Caco-2 (cell line): Measurements from ENCODE around the gene SLF2. TPM values are rescaled to one million over a fixed set of nuclear protein-coding genes. Genes with fewer than 3 reads are reported as not detected.

ENCODE experiments used
- BruUV-seq: library from RNA; stranded (reverse); fragments of 400-500 nt; replicated peaks from 2 replicates; lab custom pipeline; 2021; lab: Mats Ljungman, UMichigan
- CTCF ChIA-PET: fragments of 300-600 bp; sonication (Branson Sonifier 250); formaldehyde crosslinking; loops from one replicate; lab custom pipeline; 2022; ENCODE audit warnings: antibody characterized with exemption; lab: Charles Lee
- POLR2A ChIA-PET: fragments of 300-600 bp; sonication (Branson Sonifier 250); formaldehyde crosslinking; loops from one replicate; lab custom pipeline; 2022; ENCODE audit warnings: antibody characterized with exemption; lab: Charles Lee
- DNase-seq, 2 experiments: peaks; one replicate each; pipeline versions ENCODE4 v3.0.0 to v3.0.0-alpha.2; 2020 to 2022
- H3K27me3 ChIP-seq: replicated peaks from 2 replicates; pipeline ENCODE4 v1.6.0; 2011; ENCODE audit warnings: low read length; ENCODE audit not compliant: control insufficient read depth, insufficient read depth
- H3K36me3 ChIP-seq: 2 replicates; pipeline ENCODE4 v1.5.1; 2011; ENCODE audit warnings: low read length; ENCODE audit not compliant: control insufficient read depth, insufficient read depth
- H3K4me1 ChIP-seq: fragments of 250-450 bp; sonication (Bioruptor Pico); 2 replicates; pipeline ENCODE4 v1.5.1; 2020; ENCODE audit warnings: mild to moderate bottlenecking
- H3K4me3 ChIP-seq: 2 replicates; pipeline ENCODE4 v1.5.1; 2011; ENCODE audit warnings: low read depth, mild to moderate bottlenecking, control low read depth, low read length
- H3K9me3 ChIP-seq: fragments of 250-450 bp; sonication (Bioruptor Pico); 2 replicates; pipeline ENCODE4 v1.5.1; 2020; ENCODE audit warnings: mild to moderate bottlenecking, moderate library complexity
- H3K27ac Mint-ChIP-seq: one replicate; pipeline ENCODE4 v1.8.0; 2022; ENCODE audit warnings: mixed read lengths; ENCODE audit not compliant: unreplicated experiment
- H3K27me3 Mint-ChIP-seq: one replicate; pipeline ENCODE4 v1.8.0; 2022; ENCODE audit warnings: mixed read lengths; ENCODE audit not compliant: insufficient read depth, unreplicated experiment
- H3K36me3 Mint-ChIP-seq: one replicate; pipeline ENCODE4 v1.8.0; 2022; ENCODE audit warnings: mild to moderate bottlenecking, mixed read lengths; ENCODE audit not compliant: insufficient read depth, unreplicated experiment
- H3K4me1 Mint-ChIP-seq: one replicate; pipeline ENCODE4 v1.8.0; 2022; ENCODE audit warnings: low read depth, mixed read lengths; ENCODE audit not compliant: unreplicated experiment
- H3K4me3 Mint-ChIP-seq: one replicate; pipeline ENCODE4 v1.8.0; 2022; ENCODE audit warnings: mild to moderate bottlenecking, moderate library complexity, mixed read lengths; ENCODE audit not compliant: unreplicated experiment
- H3K9me3 Mint-ChIP-seq: one replicate; pipeline ENCODE4 v1.8.0; 2022; ENCODE audit warnings: mixed read lengths; ENCODE audit not compliant: unreplicated experiment
- intact Hi-C: fragments of 100-400 bp; cut with micrococcal nuclease; formaldehyde crosslinking; loops from one replicate; pipeline ENCODE4 v1.10.0; 2022; ENCODE audit not compliant: unreplicated experiment
- total RNA-seq: library from RNA; stranded (reverse); gene quantifications from 2 replicates; pipeline ENCODE4 v1.2.3, GENCODE V29; 2022
- TF ChIP-seq, protein P1 (sequence below), 2 experiments: fragments of 200-600 bp in 1 of 2; IDR thresholded peaks; 1 replicate in 1 of 2; 2 replicates in 1 of 2; pipeline versions ENCODE4 v1.5.1 to v1.8.0; 2011 to 2022; ENCODE audit warnings: antibody characterized with exemption in 1 of 2, control low read depth in 1 of 2, inconsistent platforms in 1 of 2, low read depth in 1 of 2, low read length in 1 of 2, mild to moderate bottlenecking in 1 of 2, moderate library complexity in 1 of 2; ENCODE audit not compliant: insufficient read depth in 1 of 2, severe bottlenecking in 1 of 2, unreplicated experiment in 1 of 2

The SLF2 gene
- total RNA-seq, 1 experiment from 2014 or later = 25.2 TPM

GRCh38 chr10:101010329-101010728 lies 97.6 kb downstream of the SLF2 start:
- H3K27me3 ChIP-seq = no peaks in the 10 kb centered on the region
- ChIA-PET POLR2A (interaction anchor here (0.6 kb wide), 1 partner anchor 37 kb away, joined by 3 read pairs; no protein-coding TSS in a partner anchor), CTCF (interaction anchor here (2.2 kb wide), 1 partner anchor 13 kb away, joined by 40 read pairs; no protein-coding TSS in a partner anchor)
- intact Hi-C loops = loop anchor here (5.0 kb wide), 3 partner anchors 78 to 448 kb away; no protein-coding TSS in a partner anchor
- Mint-ChIP-seq H3K27me3 (no peaks in the 10 kb centered on the region), H3K4me3 (no peak overlapping the region), H3K4me1 (peaks cover 15% of the 10 kb centered on the region), H3K36me3 (peaks cover 1% of the 10 kb centered on the region), H3K9me3 (no peaks in the 10 kb centered on the region), H3K27ac (peak overlapping the region; percentile 45)
- no peaks in the 10 kb centered on the region for H3K9me3 ChIP-seq
- TF ChIP-seq, protein P1, sequence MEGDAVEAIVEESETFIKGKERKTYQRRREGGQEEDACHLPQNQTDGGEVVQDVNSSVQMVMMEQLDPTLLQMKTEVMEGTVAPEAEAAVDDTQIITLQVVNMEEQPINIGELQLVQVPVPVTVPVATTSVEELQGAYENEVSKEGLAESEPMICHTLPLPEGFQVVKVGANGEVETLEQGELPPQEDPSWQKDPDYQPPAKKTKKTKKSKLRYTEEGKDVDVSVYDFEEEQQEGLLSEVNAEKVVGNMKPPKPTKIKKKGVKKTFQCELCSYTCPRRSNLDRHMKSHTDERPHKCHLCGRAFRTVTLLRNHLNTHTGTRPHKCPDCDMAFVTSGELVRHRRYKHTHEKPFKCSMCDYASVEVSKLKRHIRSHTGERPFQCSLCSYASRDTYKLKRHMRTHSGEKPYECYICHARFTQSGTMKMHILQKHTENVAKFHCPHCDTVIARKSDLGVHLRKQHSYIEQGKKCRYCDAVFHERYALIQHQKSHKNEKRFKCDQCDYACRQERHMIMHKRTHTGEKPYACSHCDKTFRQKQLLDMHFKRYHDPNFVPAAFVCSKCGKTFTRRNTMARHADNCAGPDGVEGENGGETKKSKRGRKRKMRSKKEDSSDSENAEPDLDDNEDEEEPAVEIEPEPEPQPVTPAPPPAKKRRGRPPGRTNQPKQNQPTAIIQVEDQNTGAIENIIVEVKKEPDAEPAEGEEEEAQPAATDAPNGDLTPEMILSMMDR (IDR thresholded peaks at IDR 0.05; ENCODE audit: insufficient read depth in 1 of 2, low read depth in 1 of 2, low read length in 1 of 2, severe bottlenecking in 1 of 2, unreplicated experiment in 1 of 2) = no peak
- H3K36me3 ChIP-seq = peaks cover 2% of the 10 kb centered on the region; the same call in 1 of the 2 replicates
- no peaks in the 10 kb centered on the region for H3K4me1 ChIP-seq
- no peak overlapping the region for H3K4me3 ChIP-seq
- no peak for DNase-seq
- BruUV-seq = no TSS peak

- Mint-ChIP-seq H3K36me3 (no peaks in the 10 kb centered on the region), H3K4me3 (no peak overlapping the region), H3K9me3 (no peaks in the 10 kb centered on the region), H3K27me3 (no peaks in the 10 kb centered on the region), H3K27ac (no peak overlapping the region), H3K4me1 (peaks cover 15% of the 10 kb centered on the region)
- CTCF ChIA-PET = interaction anchor here (0.6 to 2.2 kb wide), 13 partner anchors 9 to 477 kb away, joined by 3 to 40 read pairs (median 6); partner anchors contain the start of genes LZTS2, MRPL43, PDZD7 and SEMA4G
- no TSS peak for BruUV-seq
- DNase-seq = peak; percentile 68
- Histone ChIP-seq H3K36me3 (no peaks in the 10 kb centered on the region), H3K4me3 (no peak overlapping the region), H3K27me3 (no peaks in the 10 kb centered on the region), H3K4me1 (no peaks in the 10 kb centered on the region), H3K9me3 (no peaks in the 10 kb centered on the region)
- POLR2A ChIA-PET = no interaction called here
- intact Hi-C loops = loop anchor here (5.0 kb wide), 3 partner anchors 79 to 449 kb away; no protein-coding TSS in a partner anchor
- TF ChIP-seq, protein P1 (IDR thresholded peaks at IDR 0.05; ENCODE audit: insufficient read depth in 1 of 2, low read depth in 1 of 2, low read length in 1 of 2, severe bottlenecking in 1 of 2, unreplicated experiment in 1 of 2) = peak; percentile 45 to 60
Observed at GRCh38 chr10:101011517-101012423, 99.0 kb downstream of the SLF2 start.
